ENCODE measurements around the gene PCSK7.

The PCSK7 gene

DNA sequence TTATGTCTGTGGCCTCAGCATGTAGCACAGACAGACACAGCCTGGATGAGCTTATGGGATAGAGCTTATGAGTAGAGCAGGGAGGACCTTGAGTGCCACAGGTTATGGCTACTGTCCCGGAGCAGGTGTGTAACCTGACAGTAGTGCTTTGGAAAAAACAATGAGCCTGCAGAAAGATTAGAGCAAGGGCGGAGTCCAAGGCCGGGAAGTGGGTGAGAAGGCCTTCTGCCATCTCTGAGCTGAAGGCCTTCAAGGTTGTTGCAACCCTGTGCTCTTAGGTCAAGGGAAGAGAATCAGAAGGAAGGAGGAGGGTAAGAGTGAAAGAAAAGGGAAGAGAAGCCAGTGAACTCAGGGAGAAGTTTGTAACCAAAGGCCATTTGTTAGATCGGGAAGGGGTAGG is 36.6 kb downstream of the PCSK7 start:
- no peak overlapping the region for H3K27ac ChIP-seq
- no peak for TF ChIP-seq CTCF (conservative IDR thresholded peaks at IDR 0.05)
- no peak for TF ChIP-seq ZFX (IDR thresholded peaks at IDR 0.05)

GRCh38 chr11:117194267-117194666 is 37.6 kb downstream of the PCSK7 start:
- no peak overlapping the region for H3K27ac ChIP-seq
- no peak for TF ChIP-seq ZFX (IDR thresholded peaks at IDR 0.05)
- TF ChIP-seq CTCF (conservative IDR thresholded peaks at IDR 0.05): no peak

DNA sequence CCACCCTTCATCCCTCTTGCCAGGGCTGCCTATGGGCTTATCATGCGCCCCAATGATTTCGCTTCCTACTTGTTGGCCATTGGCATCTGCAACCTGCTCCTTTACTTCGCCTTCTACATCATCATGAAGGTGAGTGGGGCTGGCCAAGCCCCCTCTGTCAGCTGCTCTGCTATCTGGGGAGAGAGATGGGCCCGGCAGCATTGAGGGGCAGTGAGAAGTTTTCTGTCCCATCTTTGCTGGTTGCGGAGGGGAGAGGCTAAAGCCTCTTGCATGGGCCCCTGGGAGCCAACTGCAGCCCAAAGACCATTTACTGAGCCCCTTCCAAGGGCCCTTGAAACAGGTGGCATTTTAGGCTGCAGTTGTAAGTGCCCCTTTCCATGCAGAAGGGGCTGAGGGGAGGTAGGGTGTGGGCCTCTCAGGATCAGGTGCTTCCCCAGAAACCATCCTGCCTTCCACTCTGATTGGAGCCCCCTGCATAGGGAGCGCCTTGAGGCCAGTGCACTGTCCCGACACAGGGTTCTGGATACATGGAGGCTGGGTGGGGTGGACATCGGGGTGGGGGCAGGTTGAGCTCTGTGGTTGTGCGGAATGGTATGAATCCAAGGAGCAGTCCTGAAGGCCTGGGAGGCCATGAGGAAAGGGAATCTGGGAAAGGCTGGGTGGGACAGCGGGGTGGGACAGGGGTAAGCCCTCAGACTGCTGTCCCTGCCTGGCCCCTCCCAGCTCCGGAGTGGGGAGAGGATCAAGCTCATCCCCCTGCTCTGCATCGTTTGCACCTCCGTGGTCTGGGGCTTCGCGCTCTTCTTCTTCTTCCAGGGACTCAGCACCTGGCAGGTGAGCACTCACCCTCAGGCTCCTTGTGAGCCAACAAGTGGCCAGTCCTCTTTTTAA is 38.5 kb downstream of the PCSK7 start:
- H3K27ac ChIP-seq: no peak overlapping the region
- TF ChIP-seq ZFX (IDR thresholded peaks at IDR 0.05): no peak
- TF ChIP-seq CTCF (conservative IDR thresholded peaks at IDR 0.05): no peak

DNA sequence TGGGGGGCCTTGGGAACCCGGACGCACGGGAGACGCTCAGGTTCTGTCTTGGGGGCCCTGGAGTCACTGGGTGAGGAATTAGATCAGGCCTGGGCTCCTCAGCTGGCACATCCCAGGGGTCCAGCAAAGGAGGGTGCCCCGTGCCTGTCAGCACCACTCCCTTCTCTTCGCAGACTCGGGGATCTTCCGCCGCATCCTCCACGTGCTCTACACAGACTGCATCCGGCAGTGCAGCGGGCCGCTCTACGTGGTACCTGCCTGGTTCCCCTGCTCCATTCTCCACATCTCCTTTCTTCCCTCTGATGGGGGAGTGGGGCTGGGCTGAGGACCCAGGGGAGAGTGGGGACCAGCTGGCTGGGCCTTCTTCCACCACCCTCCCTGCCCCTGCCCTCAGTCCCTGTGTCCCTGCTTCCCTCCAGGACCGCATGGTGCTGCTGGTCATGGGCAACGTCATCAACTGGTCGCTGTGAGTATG is 39.4 kb downstream of the PCSK7 start:
- no peak overlapping the region for H3K27ac ChIP-seq

GRCh38 chr11:117191680-117192400 is 40.0 kb downstream of the PCSK7 start:
- H3K27ac ChIP-seq: no peak overlapping the region
- TF ChIP-seq ZFX (IDR thresholded peaks at IDR 0.05): no peak
- TF ChIP-seq CTCF (conservative IDR thresholded peaks at IDR 0.05): no peak

More for the DNA sequence above, 39.4 kb downstream of the PCSK7 start:
- TF ChIP-seq ZFX (IDR thresholded peaks at IDR 0.05) (no peak), CTCF (conservative IDR thresholded peaks at IDR 0.05) (no peak)

DNA sequence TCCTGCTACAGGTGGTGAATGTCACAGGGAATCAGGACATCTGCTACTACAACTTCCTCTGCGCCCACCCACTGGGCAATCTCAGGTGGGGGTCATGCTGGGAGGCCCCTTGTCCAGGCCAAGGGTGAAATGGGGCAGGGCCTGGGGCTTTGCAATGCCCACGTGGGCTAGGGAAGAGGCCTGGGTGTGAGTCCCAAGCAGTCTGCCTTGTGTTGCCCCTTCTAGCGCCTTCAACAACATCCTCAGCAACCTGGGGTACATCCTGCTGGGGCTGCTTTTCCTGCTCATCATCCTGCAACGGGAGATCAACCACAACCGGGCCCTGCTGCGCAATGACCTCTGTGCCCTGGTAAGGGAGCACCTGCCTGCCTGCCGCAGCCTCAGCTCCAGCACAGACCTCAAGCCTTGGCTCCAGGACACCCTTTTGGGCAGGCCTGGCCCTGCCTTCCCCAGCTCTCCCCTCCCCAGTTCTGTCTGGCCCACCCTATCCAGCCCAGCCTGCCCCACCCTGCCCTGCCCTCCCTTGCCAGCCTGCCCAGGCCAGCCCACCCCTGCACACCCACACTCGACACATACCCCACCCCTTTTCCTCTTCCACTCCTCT is 41.8 kb downstream of the PCSK7 start:
- H3K27ac ChIP-seq: no peak overlapping the region
- TF ChIP-seq ZFX (IDR thresholded peaks at IDR 0.05) (no peak), CTCF (conservative IDR thresholded peaks at IDR 0.05) (no peak)
